Measurements from ENCODE around the gene GATD1. TPM values are rescaled to one million over a fixed set of nuclear protein-coding genes. Genes with fewer than 3 reads are reported as not detected.

The GATD1 gene
- total RNA-seq, 1 donor from 2014 or later, result 59.0 TPM

DNA sequence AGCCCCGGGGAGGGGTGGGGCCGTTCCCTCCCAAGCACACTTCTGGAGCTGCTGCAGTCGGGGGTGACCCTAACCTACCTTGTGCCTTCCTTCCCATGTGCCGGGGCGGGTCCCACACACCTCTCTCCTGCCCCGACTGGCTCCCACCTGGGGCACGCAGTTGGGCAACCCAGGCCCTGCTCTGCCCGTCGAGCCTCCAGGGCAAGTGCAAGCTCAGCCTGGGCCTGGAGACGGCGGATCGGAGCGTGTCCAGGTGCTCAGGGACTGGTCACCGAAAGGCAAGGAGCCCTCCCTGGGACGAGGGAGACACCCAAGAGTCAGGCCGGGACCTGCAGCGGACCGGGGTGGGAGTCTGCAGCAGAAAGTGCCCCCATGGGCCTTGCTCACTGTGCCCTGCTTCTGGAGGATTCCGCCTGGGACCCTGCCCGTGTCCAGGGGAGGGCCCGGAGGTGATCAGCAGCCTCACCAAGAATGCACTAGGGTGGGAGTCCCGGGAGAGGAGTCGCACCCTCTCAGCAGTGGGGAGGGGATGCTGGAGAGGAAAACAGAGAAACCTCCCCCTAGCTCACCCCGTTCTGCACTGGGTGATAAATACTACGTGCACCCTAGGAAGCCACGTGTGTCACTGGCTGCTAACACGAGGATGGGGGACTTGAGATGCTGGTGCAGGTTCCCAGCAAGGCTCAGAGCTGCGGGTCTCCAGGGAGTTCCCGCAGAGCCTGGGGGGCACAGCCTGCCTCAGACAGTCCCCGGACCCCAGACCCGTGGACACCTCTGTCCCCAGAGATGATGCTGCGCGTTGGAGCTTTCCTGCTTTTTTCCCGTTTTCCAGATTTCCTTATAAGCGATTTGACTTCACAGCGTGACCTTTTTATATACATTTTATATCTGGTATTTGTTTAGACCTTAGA lies 5.2 kb upstream of the GATD1 start:
- intact Hi-C loops (cut with micrococcal nuclease), result no loop called here

DNA sequence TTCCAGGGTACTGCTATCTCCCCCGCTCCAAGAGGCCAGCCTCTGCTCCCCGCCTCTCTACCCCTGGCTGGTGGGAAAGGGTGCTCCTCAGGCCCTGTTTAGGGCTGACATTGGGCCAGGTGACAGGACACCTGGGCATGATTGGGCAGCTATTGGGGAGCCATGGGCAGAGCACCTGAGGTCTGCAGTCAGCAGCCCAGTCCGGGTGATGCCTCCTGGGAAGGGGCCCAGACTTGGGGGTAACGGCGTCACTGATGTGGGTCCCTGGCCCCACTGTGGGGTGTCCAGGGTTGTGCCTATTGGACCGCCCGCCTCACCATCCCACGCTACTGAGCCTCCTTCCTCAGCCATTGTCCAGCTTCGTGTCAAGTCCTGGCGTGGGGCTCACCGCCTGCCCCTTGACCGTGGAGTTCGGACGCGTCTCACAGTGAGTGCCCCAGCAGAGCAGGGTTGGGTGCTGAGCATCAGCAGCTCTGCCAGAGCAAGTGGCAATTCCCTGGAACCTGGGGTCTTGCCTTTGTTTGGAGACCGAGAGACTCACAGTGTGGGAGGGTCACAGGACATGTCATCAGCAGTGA lies 2.8 kb upstream of the GATD1 start:
- intact Hi-C loops (cut with micrococcal nuclease), result no loop called here

DNA sequence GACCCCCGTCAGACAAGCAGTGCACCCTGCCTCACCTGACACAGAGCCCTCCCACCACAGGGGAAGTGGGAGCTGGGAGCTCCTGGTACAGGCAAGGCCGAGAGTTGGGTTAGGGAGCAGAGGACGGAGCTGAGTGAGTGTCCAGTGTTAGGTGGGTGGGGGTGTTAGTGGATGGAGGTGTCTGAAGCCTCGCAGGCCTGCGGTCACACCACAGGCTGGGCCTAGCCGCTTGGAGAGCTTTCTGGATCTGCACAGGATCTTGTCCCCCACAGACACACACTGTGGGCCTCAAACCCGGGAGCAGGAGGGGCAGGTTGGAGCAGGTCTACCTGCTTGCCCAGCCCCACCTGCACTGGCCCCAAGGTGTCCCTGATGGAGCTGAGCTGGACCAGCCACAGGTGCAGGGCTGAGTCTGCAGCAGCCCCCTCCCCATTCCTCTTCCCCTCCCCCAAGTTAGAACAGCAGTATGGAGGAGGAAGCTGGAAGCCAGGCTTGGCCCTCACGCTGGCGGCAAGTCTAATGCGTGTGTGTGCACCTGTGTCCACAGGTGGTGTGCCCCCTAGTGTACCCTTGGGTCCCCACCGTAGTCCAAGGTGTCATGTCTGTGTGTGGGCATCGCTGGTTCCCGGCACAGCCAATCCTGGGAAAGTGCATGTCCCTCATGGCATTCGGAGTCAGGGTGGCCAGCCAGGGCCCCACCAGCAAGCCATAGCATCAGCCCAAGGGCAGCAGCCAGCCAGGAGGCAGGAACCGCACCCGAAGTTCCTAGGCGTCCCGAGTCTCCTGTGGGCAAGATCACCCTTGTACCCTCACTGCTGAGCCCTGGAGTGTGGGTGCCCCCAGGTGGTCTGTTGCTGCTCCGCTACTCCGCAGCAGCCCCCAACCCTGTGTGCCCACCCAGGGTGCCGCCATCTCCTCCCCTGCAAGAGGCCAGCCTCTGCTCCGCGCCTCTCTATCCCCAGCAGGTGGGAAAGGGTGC lies 2.0 kb upstream of the GATD1 start:
- intact Hi-C loops (cut with micrococcal nuclease), result loop anchor here (1.0 kb wide), 1 partner anchor 31 kb away; no protein-coding TSS in a partner anchor

DNA sequence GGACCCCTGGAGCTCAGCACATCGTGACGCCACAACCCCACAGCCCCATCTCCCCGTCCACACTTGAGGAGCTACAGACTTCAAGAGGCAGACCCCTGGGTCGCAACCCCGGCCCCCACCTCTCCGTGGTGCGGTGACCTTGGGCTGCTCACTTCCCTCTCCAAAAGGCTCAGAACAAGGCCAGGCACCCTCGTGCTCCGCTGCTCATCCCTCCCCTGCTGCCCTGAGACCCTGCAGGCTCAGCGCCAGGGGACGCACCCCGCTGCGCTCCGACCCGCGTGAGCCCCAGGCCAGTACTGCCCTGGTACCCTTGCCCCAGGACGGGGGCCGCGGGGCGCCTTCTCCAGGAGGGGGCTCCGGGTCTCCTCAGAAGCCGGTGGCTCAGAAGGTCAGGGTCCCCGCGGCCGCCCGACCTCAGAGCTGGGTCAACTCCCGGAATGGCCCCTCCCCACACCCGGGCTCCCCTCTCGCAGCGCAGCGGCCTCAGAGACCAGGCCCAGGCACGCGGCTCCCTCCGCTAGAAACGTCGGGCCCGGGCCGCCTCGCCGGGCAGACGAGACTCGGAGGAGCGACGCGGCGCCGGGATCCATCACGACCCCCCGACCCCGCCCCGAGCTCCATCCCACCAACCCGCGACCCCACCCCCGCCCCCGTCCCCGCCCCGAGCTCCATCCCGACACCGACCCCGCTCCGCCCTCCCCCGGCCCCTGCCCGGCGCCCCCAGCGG lies 563 bp downstream of the GATD1 start:
- intact Hi-C loops (cut with micrococcal nuclease), result loop anchor here (1.0 kb wide), 3 partner anchors 20 to 81 kb away; partner anchors contain the start of genes DEAF1, RPLP2 and TMEM80

DNA sequence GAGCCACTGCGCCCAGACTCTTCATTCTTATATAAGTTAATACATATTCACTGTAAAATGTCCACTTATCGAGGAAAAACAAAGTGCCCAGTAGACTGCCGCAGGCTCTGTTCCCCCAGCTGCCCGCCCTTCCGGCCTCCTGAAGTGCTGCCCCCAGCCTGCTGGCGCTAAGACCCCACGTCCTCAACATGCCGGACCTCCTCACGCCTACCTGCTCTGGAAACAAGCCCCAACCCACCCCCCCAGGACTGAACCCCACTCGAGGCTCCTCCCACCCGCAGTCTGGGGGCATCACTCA lies 1.1 kb downstream of the GATD1 start:
- intact Hi-C loops (cut with micrococcal nuclease), result no loop called here

DNA sequence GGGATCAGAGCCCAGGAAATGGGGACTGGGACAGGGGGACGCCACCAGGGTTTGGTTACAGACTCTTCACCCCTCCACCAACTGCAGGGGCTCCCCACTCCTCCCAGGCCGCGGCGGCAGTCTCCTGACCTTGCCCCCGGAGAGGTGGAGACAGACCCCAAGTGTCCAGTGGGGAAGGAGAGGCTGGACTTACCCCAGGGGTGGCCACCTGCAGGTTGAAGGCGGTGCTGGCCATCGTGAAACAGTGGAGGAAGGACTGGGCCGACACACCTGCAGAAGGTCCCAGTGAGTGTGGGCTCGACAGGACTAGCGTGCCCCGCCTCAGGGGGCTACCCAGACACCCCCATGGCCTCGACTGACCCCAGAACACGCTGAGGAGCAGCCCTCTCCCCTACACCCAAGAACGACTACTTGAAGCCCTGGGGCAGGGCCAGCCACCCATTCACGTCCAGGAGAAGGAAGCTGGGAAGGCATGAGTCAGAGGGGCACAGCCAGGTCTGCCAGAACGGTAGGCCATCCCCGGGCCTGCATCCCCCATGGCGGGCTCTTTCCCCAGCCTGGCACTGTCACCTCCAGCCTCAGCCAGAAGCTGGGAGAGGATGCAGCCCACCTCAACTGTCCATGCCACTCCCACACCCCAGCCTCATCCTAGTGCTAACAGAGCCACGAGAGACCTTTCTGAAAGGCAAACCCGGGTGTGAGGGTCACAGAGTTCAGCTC lies 2.3 kb downstream of the GATD1 start:
- intact Hi-C loops (cut with micrococcal nuclease), result no loop called here

DNA sequence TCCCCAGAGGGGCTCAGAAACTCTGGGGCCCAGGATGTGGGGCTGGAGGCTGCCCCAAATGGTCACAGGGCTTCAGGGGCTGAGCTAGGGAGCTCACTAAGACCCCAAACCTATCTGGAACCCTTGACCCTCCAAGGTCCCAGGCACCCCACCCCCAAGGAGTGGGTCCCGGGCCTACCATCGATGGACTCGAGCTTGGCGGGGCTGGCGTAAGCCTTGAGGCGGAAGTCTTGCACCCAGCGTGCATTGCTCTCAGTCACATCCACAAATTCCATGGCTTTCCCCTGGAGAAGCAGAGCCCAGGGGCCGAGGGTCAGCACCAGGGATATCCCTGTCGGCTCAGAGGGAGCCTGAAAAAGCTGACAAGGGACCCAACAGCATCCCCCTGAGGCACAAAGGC lies 3.5 kb downstream of the GATD1 start:
- intact Hi-C loops (cut with micrococcal nuclease), result no loop called here

DNA sequence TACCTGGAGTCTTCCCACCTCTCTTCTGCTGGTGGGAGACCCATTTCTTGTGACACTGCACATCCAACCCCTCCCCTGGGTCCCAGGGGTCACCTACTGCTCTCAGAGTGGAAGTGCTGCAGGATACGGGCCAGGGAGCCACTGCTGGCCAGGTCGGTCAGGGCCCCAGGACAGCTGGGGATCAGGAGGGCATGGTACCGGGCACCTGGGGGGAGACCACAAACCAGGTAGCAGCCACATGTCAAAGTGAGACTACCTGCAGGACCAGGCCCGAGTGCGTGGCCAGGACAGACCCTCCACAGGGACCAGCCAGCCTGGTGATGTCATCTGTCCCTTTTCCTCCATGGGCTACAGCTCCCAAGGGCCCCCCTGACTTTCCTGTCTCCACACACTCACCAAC lies 3.9 kb downstream of the GATD1 start:
- intact Hi-C loops (cut with micrococcal nuclease), result no loop called here

DNA sequence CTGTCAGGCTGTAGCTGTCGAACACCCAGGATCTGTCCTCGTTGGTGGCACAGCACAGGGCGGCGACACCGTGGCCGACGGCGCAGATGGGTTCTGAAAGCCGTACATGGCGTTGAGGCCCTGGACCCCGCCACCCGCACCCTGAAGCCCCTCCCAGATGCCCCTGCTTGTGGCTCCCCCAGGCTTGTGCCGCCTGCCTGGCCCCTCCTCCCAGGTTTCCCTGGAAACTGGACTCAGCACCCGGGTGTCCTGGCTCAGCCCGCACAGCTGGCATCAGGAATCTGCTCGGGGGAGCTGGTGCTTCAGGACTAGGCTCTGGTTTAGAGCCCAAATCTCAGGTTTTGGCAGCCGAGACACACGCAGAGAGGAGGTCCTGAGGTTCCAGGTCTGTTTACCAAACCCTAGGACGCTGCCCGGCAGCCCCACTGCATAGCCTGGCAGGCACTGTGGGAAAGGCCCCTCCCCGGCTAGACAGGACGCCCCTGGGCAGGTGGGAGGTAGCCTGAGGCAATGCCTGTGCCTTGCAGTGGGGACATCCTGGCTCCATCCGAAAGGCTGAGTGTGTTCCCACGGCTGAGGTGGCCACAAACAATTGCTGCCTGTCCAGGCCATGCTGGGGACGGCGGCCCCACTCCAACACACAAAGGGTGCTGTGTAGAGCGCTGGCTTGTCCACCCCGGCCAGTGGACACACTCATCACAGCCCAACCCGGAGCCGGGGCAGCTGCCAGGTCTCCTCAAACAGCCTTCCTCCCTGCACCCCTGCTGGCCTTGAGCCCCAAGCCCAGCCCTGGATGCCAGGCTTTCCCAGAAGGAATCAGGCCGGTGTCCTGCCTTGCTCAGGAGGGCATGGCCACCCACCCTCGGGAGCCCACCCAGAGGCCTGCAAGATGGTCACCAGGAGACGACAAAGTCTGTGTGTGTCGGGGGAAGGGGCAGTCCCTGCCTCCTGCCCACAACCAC lies 4.6 kb downstream of the GATD1 start:
- intact Hi-C loops (cut with micrococcal nuclease), result no loop called here

DNA sequence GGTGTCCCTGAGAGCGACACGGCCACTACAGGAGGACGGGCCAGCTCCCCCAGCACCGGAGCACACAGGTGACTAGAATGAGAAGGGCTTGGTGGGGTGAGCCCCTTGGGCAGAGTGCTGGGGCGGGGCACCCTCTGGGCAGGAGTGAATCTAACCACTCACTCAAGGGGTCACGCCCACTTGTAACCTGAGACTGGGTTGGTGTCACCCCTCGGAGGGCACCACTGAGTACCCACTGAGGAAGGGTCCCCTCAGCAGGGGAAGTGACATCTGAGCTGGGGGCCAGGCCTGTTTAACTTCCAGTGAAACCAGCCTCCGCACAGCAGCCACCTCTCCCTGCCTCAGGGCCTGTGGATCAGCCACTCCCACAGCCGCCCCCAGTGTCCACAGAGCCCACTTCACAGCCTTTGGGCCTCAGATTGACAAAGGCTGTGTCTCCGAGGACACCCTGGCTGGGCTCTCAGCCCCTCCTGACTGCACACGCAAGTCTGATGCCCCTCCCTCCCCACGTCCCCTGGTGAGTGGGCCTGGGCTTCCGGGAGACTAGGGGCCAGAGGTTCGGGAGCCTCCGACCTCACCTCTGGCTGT lies 5.6 kb downstream of the GATD1 start:
- intact Hi-C loops (cut with micrococcal nuclease), result no loop called here

DNA sequence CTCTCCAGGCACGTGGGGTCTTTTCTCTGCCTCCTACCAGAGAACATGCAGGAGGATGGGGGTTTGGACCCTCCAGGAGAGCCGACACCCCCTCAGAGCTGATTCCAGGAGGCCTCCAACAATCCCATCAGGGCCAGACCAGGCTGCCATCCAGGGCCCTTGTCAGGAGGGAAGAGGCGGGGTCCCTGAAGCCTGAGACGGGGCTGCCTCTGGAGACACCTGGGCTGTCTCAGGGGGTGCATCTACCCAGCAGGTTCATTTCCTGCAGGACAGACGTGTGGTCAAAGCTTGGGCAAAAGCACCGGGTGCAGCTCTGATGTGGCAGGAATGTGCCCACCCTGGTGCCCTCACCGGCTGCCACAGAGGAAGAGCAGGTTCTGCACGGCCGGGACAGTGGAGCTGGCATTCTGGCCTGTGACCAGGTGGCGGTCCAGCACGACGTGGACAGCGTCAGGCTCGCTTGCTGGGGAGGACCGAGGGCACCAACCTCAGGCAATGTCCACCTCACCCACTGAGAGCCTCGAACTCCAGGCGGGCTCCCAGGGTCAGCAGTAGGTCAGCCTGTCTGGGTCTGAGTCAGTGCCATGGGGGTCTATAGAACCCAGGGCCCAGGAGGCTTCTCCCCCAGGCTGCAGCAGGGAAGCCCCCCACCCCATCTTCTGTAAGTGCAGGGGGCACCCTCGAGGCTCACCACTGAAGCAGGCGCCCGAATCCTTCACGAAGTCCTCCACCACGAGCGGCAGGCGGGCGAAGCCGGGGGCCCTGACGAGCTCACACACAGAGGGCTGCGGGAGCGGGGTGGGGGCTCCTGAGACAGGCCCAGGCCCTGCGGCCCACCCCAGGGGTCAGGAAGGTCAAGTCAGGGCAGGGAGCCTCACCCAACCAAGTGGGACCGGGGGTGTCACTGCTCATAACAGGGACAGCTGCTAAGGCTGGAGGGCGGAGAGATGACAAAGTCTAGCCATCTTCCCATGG lies 6.4 kb downstream of the GATD1 start:
- intact Hi-C loops (cut with micrococcal nuclease), result no loop called here

DNA sequence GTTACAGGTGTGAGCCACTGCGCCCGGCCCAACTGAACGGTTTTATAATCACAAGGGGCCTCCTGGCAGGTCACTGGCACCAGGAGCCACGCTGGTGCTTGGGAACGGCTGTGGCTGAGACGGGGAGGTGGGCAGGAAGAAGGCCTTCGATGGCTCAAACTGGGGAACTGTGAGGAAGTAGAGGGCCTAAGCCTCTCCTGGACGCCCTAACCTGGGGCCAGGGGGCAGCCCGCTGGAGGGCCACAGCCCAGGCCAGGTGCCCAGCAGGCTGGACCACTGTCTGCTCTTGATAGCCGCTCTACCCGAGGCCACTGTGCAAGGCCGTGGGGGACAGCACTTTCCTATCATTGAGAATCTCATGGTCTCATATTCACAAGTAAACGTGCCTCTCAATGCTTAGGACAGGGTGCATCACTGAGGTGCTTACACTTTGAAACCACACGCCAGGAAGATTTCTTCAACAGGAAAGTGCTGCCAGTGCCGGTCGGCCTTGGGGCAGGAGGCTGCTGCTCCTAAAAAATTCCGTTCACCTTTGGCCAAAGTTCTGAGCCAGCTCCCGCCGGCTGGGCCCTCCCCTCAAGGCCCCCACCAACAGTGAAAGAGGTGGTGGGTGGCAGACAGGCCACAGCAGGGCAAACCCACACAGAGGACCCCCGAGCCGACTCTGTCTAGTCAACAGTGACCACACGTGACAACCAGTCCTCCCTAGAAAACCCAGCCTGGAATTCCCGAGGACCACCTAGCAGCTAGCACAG lies 7.2 kb downstream of the GATD1 start:
- intact Hi-C loops (cut with micrococcal nuclease), result no loop called here

DNA sequence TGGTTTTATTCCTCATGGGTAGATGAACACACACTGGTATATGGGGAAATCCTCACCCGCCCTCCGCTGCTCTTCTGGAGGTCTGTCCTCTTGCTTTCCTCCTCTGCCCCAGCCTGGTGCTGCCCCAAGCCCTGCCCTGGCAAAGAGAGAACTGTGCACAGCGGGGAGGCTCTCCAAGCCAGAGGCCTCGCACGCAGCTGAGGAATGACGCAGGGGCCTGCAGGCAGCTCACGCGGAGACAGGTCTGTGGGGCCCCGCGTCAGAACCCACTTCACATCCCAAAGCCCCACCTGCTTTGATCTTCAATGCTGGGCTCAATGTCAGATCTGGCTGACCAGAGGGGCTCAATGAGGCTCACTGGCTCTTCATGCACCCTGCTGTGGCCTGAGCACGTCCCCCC lies 10.0 kb downstream of the GATD1 start:
- intact Hi-C loops (cut with micrococcal nuclease), result no loop called here

DNA sequence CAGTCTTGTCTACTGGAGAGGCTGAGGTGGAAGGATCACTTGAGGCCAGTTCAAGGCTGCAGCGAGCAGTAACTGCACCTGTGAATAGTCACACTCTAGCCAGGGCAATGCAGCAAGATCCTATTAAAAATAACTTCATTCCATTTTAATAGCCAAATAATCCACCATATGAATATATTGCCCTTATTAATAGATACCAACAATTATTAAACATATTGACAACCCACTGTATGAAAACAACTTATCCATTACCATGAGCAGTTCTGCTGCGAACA lies 10.4 kb downstream of the GATD1 start:
- intact Hi-C loops (cut with micrococcal nuclease), result no loop called here

DNA sequence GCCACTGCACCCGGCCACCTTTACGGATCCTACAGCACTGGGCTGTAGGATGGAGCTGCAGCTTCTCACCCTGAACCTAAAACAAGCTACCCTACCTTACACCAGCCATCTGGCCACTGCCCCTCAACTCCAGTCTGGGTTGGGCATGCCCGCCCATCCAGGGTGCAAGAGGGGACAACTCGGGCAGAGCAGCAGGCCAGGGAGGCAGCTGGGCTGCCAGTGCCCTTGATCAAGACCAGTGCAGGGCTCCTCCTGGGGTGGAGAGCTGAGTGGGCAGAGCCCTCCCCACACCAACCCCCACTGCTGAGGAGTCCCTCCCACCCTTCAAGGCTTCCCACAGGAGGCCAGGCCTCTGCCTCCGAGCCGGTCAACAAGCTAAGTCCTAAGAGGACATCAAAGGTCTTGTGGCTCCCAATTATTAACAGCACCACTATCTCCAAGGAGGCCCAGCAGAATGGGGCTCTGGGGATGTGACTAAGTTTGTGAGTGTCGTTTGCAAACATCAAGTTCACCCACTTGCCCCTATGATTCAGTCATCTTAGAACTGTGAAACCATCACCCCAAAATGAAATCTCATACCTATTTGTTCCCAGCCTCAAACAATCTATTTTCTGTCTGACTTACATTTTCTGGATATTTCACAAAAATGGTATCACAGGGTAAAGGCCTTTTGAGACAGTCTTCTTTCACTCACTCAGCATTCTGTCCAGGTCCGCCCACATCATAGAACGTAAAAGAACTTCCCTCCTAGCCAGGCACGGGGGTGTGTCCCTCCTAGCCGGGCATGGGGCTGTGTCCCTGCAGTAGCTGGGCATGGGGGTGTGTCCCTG lies 11.0 kb downstream of the GATD1 start:
- intact Hi-C loops (cut with micrococcal nuclease), result no loop called here

DNA sequence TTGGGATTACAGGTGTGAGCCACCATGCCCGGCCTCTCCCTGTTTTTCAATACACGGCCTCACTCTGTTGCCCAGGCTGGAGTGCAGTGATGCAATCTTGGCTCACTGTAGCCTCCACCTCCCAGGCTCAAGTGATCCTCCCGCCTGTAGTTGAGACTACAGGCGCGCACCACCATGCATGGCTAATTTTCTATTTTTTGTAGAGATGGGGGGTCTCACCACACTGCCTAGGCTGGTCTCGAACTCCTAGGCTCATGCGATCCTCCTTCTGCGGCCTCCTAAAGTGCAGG lies 11.5 kb downstream of the GATD1 start:
- intact Hi-C loops (cut with micrococcal nuclease), result loop anchor here (1.0 kb wide), 2 partner anchors 42 to 103 kb away; no protein-coding TSS in a partner anchor

Data from T-helper 1 cell treated with Interleukin-12 subunit alpha and Interleukin-12 subunit beta and Interleukin-4 antibody, amounts not matched to agents 30 ng/mL and 1 ng/mL, for 36 hours (primary cell).